GM18499 (cell line): ENCODE measurements around the gene IGLL5.
"Not testable (repeated sequence)": the region's sequence is repeated elsewhere in the genome, so short reads cannot be mapped to it uniquely, and the experiment has no call there.

Experiments used
- ATAC-seq: cut with Tn5 transposase; IDR thresholded peaks from one replicate; pipeline ENCODE4 v1.9.1; 2021; ENCODE audit warnings: moderate number of reproducible peaks; ENCODE audit not compliant: insufficient read depth, unreplicated experiment

Gene IGLL5

GRCh38 chr22:22898411-22898950, 10.9 kb downstream of the IGLL5 start:
- ATAC-seq, result not testable (repeated sequence)

- ATAC-seq, result not testable (repeated sequence)
Observed at GRCh38 chr22:22899342-22900080, 11.9 kb downstream of the IGLL5 start.

DNA sequence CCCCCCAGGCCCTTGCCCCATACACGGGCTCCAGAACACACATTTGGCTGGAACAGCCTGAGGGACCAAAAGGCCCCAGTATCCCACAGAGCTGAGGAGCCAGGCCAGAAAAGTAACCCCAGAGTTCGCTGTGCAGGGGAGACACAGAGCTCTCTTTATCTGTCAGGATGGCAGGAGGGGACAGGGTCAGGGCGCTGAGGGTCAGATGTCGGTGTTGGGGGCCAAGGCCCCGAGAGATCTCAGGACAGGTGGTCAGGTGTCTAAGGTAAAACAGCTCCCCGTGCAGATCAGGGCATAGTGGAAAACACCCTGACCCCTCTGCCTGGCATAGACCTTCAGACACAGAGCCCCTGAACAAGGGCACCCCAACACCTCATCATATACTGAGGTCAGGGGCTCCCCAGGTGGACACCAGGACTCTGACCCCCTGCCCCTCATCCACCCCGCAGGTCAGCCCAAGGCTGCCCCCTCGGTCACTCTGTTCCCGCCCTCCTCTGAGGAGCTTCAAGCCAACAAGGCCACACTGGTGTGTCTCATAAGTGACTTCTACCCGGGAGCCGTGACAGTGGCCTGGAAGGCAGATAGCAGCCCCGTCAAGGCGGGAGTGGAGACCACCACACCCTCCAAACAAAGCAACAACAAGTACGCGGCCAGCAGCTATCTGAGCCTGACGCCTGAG, 13.1 kb downstream of the IGLL5 start:
- ATAC-seq, result not testable (repeated sequence)

- ATAC-seq, result no peak
Observed at GRCh38 chr22:22901578-22902218, 14.1 kb downstream of the IGLL5 start.

DNA sequence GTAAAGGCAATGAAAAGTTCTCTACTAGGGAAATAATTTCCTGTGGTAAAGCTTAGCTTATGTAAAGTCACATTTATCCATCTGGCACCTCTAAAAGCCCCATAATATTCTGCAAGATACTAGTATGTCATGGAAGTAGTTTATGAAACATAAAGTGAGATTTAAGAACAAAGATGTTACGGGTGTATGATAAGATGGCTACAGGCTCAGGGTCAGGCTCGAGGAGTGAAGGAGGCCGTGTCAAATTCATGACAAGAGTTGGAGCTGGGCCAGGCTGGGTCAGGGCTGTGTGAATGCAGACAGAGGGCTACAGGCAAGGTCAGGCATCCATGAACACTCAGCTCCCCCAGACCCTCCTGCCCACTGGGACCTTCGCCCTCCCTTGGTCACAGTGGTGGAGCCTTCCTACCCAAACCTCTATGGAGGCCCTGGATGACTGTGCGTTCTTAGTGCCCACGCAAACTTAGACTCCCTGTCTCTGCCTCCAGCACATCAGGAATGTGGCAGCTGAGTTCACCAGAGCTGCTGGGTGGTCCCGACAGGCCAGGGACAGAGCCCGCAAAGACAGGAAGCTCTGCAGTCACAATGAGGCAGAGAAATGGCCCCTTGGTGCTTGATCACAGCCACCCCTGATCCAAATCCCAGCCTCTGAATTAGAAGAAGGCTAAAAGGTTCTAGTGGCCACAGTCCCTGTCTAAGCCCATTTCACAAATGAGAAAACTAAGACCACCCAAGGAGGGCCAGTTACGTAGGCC, 14.8 kb downstream of the IGLL5 start:
- no peak for ATAC-seq

GRCh38 chr22:22903355-22903777, 15.8 kb downstream of the IGLL5 start:
- no peak for ATAC-seq

- not testable (repeated sequence) for ATAC-seq
Observed at GRCh38 chr22:22903781-22904192, 16.2 kb downstream of the IGLL5 start.

DNA sequence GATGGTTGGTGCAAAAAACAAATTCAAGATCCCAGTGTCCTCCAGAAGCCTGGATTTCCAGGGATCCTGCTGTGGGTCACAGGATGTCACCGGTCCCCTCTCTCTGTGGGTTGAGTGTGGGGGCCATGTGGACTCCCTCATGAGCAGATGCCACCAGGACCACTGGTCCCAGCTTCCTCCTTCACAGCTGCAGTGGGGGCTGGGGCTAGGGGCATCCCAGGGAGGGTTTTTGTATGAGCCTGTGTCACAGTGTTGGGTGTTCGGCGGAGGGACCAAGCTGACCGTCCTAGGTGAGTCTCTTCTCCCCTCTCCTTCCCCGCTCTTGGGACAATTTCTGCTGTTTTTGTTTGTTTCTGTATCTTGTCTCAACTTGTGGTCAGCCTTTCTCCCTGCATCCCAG, 17.1 kb downstream of the IGLL5 start:
- not testable (repeated sequence) for ATAC-seq

GRCh38 chr22:22906391-22906790, 18.8 kb downstream of the IGLL5 start:
- ATAC-seq, result not testable (repeated sequence)

- no peak for ATAC-seq
Observed at GRCh38 chr22:22906907-22907550, 19.4 kb downstream of the IGLL5 start.

DNA sequence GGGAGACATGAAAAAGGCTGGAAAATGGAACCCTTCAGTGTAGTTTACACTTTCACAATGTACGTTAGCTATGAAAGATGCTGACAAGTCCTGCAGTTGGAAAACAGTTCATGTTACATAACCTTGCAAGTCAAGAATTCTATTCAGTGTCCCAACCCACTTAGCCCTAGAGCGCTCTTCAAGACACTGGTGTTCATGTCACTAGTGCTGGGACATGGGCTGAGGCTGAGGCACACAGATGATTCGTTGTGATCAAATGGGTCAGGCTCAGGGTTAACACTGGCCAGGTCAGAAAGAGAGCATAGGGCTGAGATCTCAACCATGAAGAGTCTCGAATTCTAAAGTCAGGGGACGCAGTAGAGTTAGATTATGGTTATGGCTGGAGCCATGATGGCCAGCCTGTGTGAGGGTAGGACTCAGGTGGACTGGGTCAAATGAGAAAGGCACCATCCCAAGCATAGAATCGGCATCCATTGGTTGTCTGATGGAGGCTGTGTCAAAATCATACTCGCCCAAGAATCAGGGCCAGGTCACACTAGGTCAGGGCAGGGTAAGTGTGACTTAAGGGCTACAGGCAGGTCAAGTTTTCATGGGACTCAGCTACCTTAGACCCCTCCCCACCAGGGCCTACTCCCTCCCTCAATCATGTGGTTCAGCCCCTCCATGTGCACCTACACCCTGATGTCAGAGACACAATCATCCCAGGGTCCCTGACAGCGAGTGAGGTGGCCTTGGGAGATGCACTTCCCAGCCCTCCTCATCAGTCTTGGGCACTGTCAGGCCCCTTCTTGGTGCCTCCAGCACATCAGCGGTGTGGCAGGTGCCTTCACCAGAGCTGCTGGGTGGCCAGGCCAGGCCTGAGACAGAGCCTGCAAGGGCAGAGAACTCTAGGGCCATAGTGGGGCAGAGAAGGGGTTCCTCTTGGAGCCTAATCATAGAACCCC, 20.2 kb downstream of the IGLL5 start:
- no peak for ATAC-seq

DNA sequence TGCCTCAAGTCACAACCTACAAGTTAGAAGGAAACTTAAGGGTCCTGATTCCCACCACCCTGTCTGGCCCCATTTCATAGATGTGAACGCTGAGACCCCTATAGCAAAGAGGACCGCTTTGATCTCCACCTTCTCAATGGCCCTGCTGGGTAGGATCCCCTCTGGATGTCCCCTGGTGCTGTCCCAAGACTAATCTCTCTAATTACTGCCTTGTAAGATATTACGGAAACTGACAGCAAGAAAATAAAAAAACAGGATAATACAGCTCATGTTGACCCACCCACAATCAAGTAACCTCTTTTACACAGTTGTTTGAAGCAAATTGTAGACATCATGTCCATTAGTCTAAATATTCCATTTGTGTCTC, 20.9 kb downstream of the IGLL5 start:
- ATAC-seq, result no peak

DNA sequence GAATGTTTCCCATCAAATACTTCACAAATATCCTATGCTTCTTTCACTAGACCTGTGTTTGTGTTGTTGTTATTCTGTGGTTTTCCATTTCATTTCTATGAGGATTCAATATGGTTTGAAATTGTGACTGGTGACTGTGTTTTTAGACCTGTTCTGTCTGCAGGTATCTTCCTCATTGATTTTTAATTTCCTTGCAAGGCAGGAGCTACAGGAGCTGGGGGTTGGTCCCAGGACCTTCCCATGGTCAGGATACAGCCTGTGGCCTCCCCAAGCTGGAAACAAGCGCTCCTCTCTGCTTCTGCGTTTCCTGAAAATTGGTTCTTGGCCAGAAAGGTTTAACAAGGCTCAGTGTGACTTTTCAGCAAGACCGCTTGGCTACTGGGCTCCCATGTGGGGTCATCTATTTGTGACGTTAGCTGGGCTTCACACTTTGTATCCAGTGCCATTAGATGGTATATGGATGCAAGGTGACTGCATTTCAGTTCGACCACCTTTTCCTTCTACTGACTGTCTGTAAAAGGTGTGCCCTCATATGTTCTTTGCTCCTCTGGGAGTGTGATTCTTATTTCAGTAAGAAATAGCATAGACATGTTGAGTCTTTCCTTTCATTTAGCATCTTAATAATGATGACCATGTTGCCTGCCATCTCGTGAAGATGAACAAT, 21.5 kb downstream of the IGLL5 start:
- ATAC-seq, result no peak

DNA sequence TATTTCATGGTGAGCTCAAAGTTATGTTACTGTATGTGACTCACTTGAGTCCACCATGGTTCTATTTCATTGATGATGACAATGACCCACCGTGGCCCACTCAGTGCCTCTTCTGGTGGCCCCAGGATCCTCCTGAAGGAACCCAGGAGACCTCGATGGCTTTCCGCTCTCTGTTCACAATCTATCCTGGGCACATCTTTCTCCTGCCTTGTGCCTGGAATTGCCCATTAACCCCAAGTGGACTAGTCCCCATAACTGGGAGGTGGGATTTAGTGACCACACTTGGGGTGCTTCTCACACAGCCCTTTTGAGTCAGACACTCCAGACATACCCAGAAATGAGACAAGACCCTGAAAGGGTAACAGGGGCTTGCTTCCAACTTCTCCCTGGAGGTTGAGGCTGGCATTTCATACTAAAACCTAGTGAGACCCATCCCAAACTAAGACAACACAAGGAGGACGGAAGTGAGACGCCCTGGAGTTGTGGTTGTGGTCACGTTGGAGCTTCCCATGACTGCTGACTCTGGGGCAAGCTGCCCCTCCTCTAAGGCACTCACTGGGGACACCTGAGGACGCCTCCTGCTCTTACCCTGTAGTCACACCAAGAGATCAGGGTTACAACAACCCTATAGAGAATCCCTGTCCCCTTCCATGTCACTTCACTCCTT, 22.1 kb downstream of the IGLL5 start:
- no peak for ATAC-seq

DNA sequence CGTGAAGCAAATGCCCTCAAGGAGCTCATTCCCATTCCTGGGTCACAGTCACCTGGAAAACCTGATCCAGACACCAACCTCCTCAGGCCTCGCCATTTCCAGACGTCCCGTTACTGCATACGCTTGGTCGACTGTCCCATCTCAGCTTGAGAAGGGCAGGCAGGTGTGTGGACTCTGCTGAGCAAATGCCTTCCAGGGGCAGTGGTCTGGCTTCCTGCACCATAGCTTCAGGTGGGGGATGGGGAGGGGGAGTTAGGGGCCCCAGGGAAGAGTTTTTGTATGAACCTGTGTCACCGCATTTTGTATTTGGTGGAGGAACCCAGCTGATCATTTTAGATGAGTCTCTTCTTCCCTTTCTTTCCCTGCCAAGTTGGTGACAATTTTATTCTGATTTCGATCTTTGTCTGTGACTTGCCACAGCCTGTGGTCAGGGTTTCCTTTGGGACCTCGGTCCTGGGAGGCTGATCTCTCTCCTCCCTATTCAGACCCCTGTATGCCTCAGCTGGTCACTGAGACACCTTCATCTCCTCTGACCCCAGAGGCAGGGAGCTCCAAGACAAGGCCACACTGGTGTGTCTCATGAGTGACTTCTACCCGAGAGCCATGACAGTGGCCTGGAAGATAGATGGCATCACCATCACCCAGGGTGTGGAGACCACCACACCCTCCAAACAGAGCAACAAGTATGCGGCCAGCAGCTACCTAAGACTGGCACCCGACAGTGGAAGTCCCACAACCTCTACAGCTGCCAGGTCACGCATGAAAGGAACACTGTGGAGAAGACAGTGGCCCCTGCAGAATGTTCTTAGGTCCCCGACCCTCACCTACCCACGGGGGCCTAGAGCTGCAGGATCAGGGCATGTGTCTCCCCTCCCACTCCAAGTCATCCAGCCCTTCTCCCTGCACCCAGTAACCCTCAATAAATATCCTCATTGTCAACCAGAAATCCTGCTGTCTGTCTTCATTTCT, 22.9 kb downstream of the IGLL5 start:
- ATAC-seq, result no peak

DNA sequence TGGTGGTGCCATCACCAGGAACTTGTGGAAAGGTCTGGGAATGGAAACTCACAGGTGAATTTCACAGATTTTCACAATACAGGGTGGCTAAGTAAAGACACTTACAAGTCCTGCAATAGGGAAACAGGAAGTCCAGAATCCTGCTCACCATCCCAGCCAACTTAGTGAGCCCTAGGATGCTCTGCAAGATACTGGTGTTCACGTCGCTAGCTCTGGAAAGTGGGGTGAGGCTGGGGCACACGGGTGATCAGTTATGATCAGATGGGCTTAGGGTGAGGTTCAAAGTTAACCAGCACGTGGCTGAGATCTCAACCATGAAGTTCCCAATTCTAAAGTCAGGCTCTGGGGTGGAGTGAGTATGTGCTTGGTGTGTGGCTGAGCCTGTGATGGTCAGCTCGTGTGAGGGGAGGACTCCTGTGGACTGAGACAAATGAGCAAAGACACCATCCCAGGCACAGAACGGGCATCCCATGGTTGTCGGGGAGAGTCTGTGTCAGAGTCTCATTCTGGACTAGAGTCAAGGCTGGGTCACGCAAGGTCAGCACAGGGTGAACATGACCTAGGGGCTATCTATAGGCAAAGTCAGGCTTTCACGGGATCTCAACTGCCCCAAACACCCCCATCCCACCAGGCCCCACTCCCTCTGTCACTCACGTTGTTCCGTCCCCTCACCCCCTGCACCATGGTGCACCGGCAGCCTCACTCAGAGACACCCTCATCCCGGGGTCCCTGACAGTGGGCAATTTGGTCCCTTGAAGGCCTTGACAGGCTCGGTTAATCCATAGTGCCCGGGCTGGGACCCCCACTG, 23.9 kb downstream of the IGLL5 start:
- ATAC-seq, result no peak
